Stimulated activated CD4-positive, alpha-beta T cell treated with anti-CD3 and anti-CD28 coated beads, Interleukin-12 subunit alpha, Interleukin-12 subunit beta, amount 100 ng/mL, for 24 hours (primary cell): ENCODE measurements around the gene RIC1.
"Not testable (repeated sequence)": the region's sequence is repeated elsewhere in the genome, so short reads cannot be mapped to it uniquely, and the experiment has no call there.

Experiments
- DNase-seq, 2 experiments: peaks; one replicate each; pipeline ENCODE4 v3.0.0-alpha.2; 2020; ENCODE audit warnings: low read depth in 2 of 2

The RIC1 gene

GRCh38 chr9:5671711-5672353 is 42.9 kb downstream of the RIC1 start:
- no peak for DNase-seq

DNA sequence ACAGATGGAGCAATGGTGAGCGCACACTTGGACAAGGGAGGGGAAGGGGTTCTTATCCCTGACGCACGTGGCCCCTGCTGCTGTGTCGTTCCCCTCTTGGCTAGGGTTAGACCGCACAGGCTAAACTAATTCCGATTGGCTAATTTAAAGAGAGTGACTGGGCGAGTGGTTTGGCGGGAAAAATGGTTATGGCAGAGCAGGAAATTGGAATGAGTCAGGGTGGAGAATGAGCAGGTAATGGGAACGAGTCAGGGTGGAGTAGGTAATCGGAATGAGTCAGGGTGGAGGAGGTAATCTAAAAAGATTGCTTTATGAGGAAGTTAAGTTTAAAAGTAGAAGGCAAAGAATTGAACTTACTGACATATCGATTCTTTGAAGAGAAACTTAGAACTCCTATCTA is 46.1 kb downstream of the RIC1 start:
- not testable (repeated sequence) for DNase-seq

DNA sequence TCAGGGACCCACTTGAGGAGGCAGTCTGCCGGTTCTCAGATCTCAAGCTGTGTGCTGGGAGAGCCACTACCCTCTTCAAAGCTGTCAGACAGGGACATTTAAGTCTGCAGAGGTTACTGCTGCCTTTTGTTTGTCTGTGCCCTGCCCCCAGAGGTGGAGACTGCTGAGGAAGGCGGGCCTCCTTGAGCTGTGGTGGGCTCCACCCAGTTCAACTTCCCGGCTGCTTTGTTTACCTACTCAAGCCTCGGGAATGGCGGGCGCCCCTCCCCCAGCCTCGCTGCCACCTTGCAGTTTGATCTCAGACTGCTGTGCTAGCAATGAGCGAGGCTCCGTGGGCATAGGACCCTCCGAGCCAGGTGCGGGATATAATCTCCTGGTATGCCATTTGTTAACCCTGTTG is 54.7 kb downstream of the RIC1 start:
- not testable (repeated sequence) for DNase-seq

- DNase-seq = no peak
These were observed 55.2 kb downstream of the RIC1 start for GRCh38 chr9:5684101-5684500.

DNA sequence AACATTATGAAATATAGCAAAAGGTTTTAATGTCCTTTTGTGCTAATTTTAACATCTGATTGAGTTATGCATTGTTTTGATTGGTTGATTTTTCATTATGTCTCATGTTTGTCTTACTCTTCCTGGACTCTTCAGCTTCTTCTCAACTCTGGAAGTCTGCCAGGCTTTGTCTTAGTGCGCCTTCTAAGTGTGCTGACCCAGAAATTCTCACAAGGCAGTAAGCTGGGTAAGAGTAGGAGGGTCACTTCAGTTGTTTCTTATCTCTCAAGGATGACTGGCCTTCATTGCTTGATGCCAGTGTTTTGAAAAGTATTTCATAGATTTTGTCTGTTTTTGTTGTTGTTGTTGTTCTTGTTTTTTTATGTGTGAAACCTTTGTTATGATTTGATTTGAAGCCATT is 59.2 kb downstream of the RIC1 start:
- no peak for DNase-seq

DNA sequence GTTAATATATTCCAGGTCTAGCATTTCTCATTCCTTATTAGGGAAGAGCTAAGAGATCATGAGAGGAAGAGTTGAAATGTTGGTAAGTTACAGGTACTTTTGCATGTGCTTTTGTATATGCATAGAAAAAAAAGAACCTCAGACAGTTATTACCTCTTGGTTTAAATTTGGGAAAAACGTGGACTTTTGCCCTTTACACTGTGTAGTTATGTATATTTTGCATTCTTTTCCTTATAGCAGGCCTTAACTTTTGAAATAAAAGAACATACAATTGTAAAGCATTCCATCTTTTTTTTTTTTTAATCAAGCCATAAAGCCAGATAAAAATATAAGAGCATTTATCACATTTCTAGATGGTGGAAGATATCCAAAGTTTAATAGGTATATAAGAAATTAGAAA is 61.4 kb downstream of the RIC1 start:
- no peak for DNase-seq

DNA sequence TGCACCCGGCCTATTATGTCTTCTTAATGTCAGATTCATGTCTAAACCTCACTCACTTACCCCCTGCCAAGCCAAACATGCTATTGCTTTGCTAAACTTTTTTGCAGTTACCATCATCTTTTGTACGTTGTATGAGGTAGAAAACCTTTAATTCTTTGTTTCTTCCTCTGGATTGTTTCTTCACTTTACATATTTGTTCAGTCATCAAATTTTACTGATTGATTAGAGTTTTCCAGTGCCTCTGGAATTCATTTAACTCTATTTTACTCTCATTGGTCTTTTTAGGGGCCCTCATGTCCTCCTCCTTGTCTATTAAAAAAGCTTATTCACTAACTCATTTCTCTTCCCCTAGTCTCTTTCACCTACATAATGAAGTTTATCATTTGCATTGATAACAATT is 67.0 kb downstream of the RIC1 start:
- no peak for DNase-seq

DNA sequence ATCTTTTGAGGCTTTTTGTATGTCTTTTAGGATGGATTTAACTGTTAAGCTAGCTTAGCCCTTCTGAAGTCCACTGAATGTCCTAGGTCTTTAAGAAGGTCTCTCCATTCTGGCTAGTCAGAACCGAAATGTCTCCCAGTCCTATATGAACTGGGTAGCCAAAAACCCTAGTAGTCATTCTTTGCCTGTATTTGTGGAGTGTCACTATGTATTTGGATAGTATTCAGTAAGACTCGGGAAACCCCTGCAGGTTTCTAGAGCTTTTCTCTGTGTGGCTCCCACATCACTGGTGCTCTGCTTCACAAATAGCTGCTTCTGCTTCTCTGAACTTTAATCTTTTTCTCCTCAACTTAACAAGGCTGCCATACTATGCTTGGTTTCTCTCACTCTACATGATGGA is 68.0 kb downstream of the RIC1 start:
- DNase-seq = no peak

- no peak for DNase-seq
These were observed 69.1 kb downstream of the RIC1 start for GRCh38 chr9:5698004-5698403.

GRCh38 chr9:5698810-5699556 is 70.1 kb downstream of the RIC1 start:
- DNase-seq = no peak

- DNase-seq = no peak
These were observed 79.5 kb downstream of the RIC1 start for GRCh38 chr9:5708414-5708813.

GRCh38 chr9:5712651-5713390 is 83.9 kb downstream of the RIC1 start:
- DNase-seq = no peak

GRCh38 chr9:5714501-5715401 is 85.8 kb downstream of the RIC1 start:
- DNase-seq = no peak

DNA sequence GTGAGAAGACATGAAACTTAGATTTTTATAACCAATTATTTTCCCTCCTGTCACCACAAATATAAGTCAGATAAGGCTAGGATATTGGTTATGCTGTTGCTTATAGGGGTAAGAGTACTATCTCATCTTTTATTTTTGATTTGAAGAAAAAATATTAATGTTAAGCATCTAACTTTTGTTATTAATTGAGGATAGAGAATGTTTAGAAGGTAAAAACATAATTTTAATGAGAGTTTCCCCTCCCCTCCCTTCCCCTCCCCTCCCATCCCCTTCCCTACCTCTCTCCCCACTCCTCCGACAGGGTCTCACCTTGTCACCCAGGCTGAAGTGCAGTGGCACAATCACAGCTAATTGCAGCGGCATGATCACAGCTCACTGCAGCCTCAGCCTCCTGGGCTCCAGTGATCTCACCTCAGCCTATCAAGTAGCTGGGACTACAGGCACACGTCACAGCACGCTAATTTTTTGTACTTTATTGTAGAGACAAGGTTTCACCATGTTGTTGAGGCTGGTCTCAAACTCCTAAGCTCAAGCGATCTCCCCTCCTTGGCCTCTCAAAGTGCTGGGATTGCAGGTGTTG is 86.7 kb downstream of the RIC1 start:
- no peak for DNase-seq

DNA sequence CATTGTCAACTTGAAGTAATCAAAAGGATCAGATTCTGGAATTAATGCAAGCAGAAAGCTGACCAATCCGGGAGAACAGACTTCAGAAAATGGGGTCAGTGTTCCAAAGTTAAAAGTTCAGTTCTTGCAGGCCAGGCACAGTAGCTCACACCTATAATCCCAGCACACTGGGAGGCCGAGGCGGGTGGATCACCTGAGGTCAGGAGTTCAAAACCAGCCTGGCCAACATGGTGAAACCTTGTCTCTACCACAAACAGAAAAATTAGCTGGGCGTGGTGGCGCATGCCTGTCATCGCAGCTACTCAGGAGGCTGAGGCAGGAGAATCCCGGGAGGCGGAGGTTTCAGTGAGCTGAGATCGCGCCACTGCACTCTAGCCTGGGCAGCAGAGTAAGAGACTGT is 88.5 kb downstream of the RIC1 start:
- DNase-seq = not testable (repeated sequence)

DNA sequence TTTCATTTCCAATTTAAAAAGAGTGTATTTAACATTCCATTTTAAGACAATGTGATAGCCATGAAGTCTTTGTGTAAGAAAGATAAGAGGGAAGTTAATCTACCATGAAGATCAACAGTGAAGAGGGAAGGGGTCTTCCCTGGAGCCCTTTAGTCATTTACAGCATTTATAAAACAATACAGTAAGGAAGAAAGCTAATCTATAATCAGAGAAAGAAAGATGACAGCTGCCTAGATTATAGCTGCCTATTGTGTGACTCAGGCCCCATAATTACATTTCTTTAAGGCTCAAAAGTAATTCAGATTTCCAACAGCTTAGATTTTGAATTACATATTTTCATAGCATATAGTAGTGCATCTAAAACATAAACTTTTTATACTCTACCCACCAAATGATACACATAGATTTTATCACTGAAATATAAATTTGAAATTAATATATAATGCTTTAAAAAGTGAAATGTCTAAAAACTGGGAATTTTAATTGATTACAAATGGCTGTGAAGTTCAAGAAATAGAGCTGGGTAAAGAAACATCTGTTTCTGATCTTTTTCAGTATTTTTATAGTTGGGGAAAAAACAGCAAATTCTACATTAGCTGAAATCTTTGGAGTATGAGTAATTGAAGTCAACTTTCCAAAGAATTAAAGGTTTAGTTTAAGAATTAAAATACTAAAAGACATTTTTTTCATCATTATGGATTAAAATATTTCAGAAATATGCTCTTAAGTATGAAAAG is 89.6 kb downstream of the RIC1 start:
- DNase-seq = no peak

GRCh38 chr9:5719100-5719926 is 90.4 kb downstream of the RIC1 start:
- DNase-seq = no peak

- DNase-seq = no peak
These were observed 91.2 kb downstream of the RIC1 start for GRCh38 chr9:5720151-5720550.

- DNase-seq = no peak
These were observed 92.6 kb downstream of the RIC1 start for GRCh38 chr9:5721279-5722087.
